ENCODE results near the gene AGFG2.
"Not testable (repeated sequence)": the region's sequence is repeated elsewhere in the genome, so short reads cannot be mapped to it uniquely, and the experiment has no call there.

Gene AGFG2

GRCh38 chr7:100553032-100553431 lies 14.0 kb downstream of the AGFG2 start:
- DNase-seq, result no peak

- DNase-seq, result no peak
Observed at GRCh38 chr7:100555701-100556100, 16.7 kb downstream of the AGFG2 start.

- DNase-seq, result no peak
Observed at GRCh38 chr7:100556541-100556940, 17.5 kb downstream of the AGFG2 start.

- DNase-seq, result no peak
Observed at GRCh38 chr7:100559127-100559526, 20.1 kb downstream of the AGFG2 start.

- no peak for DNase-seq
Observed at GRCh38 chr7:100561491-100562194, 22.6 kb downstream of the AGFG2 start.

- no peak for DNase-seq
Observed at GRCh38 chr7:100562195-100563099, 23.4 kb downstream of the AGFG2 start.

GRCh38 chr7:100563100-100563564 lies 24.1 kb downstream of the AGFG2 start:
- DNase-seq, result no peak

- DNase-seq, result peak; percentile 16
Observed at GRCh38 chr7:100563809-100564400, 24.9 kb downstream of the AGFG2 start.

GRCh38 chr7:100564405-100564804 lies 25.4 kb downstream of the AGFG2 start:
- not testable (repeated sequence) for DNase-seq

GRCh38 chr7:100565133-100565571 lies 26.1 kb downstream of the AGFG2 start:
- no peak for DNase-seq

- DNase-seq, result no peak
Observed at GRCh38 chr7:100566018-100566531, 27.1 kb downstream of the AGFG2 start.

GRCh38 chr7:100567031-100567730 lies 28.2 kb downstream of the AGFG2 start:
- DNase-seq, result no peak

- DNase-seq, result no peak
Observed at GRCh38 chr7:100567751-100568175, 28.8 kb downstream of the AGFG2 start.

GRCh38 chr7:100568176-100568895 lies 29.3 kb downstream of the AGFG2 start:
- no peak for DNase-seq

- no peak for DNase-seq
Observed at GRCh38 chr7:100568896-100569844, 30.2 kb downstream of the AGFG2 start.

GRCh38 chr7:100570954-100571828 lies 32.2 kb downstream of the AGFG2 start:
- DNase-seq, result no peak

- DNase-seq, result no peak
Observed at GRCh38 chr7:100571829-100572116, 32.8 kb downstream of the AGFG2 start.

- no peak for DNase-seq
Observed at GRCh38 chr7:100572281-100572948, 33.4 kb downstream of the AGFG2 start.

- no peak for DNase-seq
Observed at GRCh38 chr7:100572949-100573675, 34.1 kb downstream of the AGFG2 start.

Measured in NCI-H2029 (cell line).